Omental fat pad (tissue), 4 donors: Measurements from ENCODE around the gene ESF1. TPM values are rescaled to one million over a fixed set of nuclear protein-coding genes. Genes with fewer than 3 reads are reported as not detected.

Source experiments
- ATAC-seq: fragments of 150-250 bp; one replicate; pipeline ENCODE4 v1.9.1; 2016; ENCODE audit warnings: mild to moderate bottlenecking, moderate library complexity; ENCODE audit not compliant: low FRiP score
- DNase-seq: peaks from one replicate; pipeline ENCODE4 v3.0.0-alpha.2; 2019; ENCODE audit warnings: low spot score
- total RNA-seq, 4 donors: library from RNA; depleted of rRNA; stranded (reverse); fragments of >200 nt; gene quantifications; one replicate each; pipeline ENCODE4 v1.1.0, GENCODE V29; 2016
- TF ChIP-seq, protein P1 (sequence below), 3 donors: fragments of 450-650 bp; IDR thresholded peaks; one replicate each; pipeline ENCODE4 v1.5.1; 2016 to 2017; ENCODE audit warnings: antibody characterized with exemption in 3 of 3, mild to moderate bottlenecking in 3 of 3, moderate library complexity in 2 of 3

Gene ESF1
- total RNA-seq, 4 donors from 2014 or later = 11.2 to 25.1 (median 15.2) TPM

DNA sequence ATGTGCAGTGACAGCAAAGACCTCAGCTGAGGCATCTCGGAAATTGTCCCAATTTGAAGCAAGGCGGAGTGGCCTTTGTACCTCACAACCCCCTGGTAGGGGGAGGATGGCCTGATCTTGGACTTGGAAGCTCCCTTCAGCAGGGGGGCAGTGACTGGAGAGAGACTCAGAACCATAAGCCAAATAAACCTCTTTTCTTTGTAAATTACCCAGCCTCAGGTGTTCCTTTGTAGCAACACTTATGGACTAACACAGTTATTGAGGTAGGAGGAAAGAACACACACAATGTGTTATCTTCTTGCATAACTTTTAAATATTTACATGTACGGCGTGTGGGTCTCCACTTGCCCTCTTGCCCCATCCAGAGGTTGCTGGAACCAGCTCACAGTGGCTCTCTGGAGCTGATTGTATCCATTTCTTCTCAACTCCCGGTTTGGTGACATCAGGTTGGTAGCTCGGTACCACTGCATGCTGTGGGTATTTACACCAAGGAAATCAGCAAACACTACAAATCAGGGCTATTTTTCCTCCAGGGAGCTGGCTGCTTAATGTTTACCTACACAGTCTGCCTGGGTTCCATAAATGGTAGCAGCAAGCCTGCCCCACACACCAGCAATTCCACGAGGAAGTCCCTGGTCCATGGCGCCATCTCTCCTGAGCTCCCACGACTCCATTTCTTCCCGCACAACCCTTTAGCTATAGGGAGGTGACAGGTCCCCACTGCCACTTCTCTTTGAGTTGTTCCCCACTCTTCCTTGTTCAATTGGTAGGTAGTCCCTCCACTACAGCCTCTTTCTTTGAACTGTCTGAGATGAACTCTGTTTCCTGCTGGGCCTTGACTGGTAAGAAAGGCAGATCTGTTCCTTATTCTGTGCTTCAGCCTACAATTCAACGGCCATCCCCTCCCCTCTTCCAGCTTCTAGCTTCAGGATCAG, 91.7 kb downstream of the ESF1 start:
- TF ChIP-seq, protein P1, sequence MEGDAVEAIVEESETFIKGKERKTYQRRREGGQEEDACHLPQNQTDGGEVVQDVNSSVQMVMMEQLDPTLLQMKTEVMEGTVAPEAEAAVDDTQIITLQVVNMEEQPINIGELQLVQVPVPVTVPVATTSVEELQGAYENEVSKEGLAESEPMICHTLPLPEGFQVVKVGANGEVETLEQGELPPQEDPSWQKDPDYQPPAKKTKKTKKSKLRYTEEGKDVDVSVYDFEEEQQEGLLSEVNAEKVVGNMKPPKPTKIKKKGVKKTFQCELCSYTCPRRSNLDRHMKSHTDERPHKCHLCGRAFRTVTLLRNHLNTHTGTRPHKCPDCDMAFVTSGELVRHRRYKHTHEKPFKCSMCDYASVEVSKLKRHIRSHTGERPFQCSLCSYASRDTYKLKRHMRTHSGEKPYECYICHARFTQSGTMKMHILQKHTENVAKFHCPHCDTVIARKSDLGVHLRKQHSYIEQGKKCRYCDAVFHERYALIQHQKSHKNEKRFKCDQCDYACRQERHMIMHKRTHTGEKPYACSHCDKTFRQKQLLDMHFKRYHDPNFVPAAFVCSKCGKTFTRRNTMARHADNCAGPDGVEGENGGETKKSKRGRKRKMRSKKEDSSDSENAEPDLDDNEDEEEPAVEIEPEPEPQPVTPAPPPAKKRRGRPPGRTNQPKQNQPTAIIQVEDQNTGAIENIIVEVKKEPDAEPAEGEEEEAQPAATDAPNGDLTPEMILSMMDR (IDR thresholded peaks at IDR 0.05) = no peak
- no peak for ATAC-seq
- DNase-seq = no peak

DNA sequence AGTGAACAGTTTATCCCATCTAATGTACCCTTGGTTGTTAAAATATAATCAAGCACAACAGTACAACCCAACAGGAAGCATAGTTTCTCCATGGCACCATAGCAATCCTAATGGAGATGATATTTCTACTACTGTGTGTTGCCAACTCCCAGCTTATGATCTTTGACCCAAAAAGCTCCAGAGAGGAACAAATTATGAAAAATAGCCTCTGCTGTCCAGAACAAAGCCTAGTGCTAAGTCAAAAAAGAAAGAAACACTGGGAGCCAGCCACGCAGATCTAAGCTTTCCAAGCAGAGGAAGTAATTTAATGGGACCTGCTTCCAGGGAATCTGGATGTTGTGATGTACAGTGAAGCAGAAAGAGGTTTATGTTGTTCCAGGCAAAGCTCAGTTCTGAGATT, 93.8 kb downstream of the ESF1 start:
- TF ChIP-seq, protein P1 (IDR thresholded peaks at IDR 0.05) = no peak
- DNase-seq (no peak), ATAC-seq (no peak)

DNA sequence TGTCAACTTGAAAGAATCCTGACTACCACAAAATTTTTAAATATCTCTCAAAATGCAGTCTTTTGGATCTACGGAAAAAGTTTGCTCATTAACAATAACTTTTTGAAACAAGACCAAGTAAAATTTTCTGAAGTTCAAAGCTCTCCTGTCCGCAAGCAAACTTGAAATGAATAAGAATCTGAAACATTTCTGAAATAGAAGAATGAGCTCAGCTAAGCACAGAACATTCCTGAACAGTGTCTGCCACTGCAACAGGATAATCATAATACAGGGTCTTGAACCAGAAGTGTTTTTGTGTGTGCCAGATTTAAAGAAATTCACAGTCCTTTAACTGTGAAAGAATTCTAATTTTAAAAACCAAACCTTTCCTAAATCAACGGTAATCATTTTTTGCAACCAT, 96.9 kb downstream of the ESF1 start:
- TF ChIP-seq, protein P1 (IDR thresholded peaks at IDR 0.05) = no peak
- ATAC-seq = no peak
- DNase-seq = no peak

- TF ChIP-seq, protein P1 (IDR thresholded peaks at IDR 0.05) = no peak
- no peak for ATAC-seq
Observed at GRCh38 chr20:13685623-13686022, 99.1 kb downstream of the ESF1 start.

GRCh38 chr20:13684566-13685222, 100.0 kb downstream of the ESF1 start:
- DNase-seq (no peak), ATAC-seq (no peak)
- TF ChIP-seq, protein P1 (IDR thresholded peaks at IDR 0.05) = no peak

More at GRCh38 chr20:13685623-13686022, 99.1 kb downstream of the ESF1 start:
- DNase-seq = no peak

- ATAC-seq = no peak
- TF ChIP-seq, protein P1 (IDR thresholded peaks at IDR 0.05) = no peak
Observed at GRCh38 chr20:13683833-13684232, 100.9 kb downstream of the ESF1 start.

More at GRCh38 chr20:13683833-13684232, 100.9 kb downstream of the ESF1 start:
- no peak for DNase-seq
